ENCODE measurements around the gene CTNNA3. TPM values are rescaled to one million over a fixed set of nuclear protein-coding genes. Genes with fewer than 3 reads are reported as not detected.
A peak's percentile ranks its signal among the peaks of the same experiment; 100 is the strongest.

The CTNNA3 gene
- total RNA-seq, 1 donor from 2014 or later = 6.9 TPM

DNA sequence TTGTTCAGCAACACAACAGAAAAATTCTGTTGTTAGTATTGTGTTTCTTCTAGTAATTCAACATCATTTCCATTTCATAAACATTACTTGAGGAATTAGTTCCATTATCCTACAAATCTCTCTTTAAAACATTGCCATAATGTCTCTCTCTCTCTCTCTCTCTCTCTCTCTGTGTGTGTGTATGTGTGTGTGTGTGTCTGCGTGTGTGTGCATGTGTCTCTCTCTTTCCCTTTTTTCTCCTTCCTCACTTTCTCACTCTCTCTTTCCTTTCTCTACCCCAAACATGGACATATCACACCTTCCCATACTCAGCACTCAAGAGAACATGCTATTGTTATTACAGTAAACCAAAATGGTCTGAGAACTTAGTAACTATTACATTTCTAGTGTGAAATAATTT, 753.6 kb downstream of the CTNNA3 start:
- DNase-seq (ENCODE audit: low read depth) = no peak

DNA sequence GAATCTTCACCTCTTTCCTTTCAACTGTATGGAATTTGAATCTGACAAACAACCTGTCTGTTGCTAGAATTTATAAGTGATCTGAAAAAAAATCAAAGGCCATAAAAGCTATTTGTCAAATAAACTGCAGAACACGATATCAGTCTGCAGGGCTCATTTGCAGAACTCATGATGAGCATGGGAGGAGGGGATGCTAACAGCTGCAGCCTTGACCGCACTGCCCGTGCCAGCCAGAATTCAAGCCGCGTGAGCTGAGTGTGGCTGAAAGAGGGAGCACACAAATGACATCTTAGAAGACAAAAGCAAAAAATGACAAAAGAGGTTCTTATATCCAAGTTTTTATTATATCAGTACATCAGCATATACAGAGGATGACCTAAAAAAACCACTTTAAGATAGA, 754.5 kb downstream of the CTNNA3 start:
- peak; percentile 84 for DNase-seq (ENCODE audit: low read depth)

DNA sequence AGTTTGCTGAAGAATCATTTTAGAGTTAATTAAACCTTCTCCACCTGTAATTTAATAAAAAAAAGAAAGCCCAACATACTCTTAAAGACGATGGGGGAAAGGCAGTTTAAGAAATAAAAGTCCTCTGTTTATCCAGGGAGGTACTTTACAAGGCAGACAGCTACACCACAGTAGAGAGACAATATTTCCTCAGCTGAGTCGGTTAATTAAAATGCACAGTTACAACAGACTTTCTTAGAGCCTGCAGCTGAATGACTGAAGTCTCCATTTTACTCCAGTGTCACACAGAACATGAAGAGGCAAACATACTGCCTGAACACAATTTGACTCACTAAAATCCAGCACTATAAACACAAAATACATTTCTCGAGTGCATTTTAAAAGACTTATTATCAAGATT, 755.0 kb downstream of the CTNNA3 start:
- DNase-seq (ENCODE audit: low read depth) = no peak

DNA sequence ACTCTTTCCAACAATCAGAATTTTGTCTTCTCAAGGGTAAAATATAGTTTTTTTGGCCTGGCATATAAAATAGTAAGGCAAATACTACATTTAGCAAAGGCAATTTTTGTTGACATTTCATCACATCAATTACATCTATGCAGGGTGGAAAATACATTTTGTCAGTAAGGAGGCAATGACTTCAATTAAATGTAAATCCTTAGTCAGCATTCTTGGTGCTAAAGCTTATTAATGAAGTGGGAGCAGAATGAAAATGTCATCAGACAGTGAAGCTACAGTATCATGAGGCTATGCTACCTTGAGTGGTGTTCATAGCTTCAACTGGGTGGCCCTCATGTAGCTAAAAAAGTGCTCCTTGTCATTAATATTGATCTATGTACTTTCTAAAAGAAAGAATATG, 761.3 kb downstream of the CTNNA3 start:
- DNase-seq (ENCODE audit: low read depth) = no peak

DNA sequence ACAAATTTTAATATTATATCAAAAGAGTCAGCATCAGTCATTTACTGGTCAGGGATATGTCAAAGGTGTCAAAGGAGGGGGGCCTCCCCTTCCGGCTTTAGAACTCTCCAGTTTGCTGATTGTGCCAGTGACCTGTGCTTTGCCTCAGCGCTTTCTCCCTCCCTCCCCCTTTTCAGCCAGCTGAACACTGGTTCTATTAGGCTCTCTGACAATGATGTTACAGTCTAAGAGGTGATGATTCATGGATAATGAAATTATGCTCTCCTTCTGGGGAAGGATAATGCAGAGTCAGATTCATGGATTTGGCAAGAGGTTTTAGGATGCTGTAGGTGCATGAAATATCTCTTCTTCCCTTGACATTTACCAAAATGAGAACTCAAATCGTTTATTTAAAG, 764.0 kb downstream of the CTNNA3 start:
- DNase-seq (ENCODE audit: low read depth) = no peak

DNA sequence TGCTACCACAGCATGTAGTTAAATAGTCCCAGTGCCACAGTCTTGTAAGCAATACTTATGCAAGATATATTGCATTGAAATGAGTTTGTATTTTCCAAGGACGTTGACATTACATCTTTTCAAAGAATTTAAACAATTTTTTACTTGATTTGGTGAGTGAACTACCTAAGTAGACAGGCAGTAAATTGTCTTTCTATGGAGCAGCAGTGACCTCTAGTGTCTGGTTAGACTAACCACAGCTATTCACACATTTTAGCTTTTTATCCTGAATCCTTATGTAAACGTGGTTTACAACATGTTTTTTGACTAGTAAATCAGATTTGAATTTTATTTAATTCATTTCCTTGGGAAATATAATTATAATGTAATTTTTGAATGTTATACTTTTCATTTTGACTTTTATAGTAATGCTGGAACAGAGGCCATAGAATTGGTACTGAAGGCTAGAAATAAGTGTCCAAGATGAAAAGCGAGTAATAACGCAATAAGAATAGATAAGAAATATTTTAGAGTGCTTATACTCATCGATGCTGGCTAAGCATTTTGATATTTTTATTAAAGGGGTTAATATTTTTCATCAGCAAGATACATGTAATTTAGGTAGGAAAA, 764.6 kb downstream of the CTNNA3 start:
- peak; percentile 65 for DNase-seq (ENCODE audit: low read depth)

DNA sequence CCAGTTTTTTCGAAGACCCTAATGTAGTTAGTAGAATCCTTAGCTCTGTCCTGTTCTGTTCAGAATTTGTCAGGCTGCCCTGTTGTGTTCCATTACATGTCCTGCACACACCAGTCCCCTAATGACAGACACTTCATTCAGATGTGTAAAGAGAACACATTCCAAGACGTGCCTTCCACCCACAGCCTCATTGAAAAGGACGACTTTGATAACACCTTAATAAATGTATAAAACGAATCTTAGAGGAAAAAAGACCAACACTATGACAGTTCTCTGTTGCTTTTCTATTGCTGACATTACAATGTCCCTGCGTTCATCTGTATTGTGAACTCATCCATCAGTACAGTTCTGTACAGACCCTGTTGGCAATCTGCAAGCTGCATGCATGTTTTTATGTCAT, 766.6 kb downstream of the CTNNA3 start:
- no peak for DNase-seq (ENCODE audit: low read depth)

DNA sequence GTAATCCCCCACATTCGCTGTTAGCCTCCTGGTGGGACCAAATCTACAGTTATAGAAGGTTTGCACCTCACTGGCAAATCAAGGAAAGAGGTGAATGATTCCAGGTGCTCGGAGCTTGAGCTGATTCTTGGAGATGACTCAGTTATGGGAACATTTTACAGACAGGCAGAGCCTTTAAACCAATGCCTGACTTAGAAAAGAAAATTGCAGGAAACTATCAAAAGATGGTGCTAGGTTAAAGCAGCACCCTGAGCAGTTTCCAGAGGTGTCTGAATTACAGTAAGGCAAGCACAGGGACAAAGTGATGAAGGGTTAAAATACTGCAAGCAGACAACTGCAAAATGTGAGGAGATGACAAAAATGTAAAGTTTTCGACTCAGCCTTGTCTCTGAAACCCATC, 767.2 kb downstream of the CTNNA3 start:
- DNase-seq (ENCODE audit: low read depth) = no peak

- peak; percentile 51 for DNase-seq (ENCODE audit: low read depth)
Measured at GRCh38 chr10:66927971-66928770, 767.8 kb downstream of the CTNNA3 start.

GRCh38 chr10:66927251-66927935, 768.6 kb downstream of the CTNNA3 start:
- DNase-seq (ENCODE audit: low read depth) = no peak

- DNase-seq (ENCODE audit: low read depth) = no peak
Measured at GRCh38 chr10:66926841-66927240, 769.2 kb downstream of the CTNNA3 start.

DNA sequence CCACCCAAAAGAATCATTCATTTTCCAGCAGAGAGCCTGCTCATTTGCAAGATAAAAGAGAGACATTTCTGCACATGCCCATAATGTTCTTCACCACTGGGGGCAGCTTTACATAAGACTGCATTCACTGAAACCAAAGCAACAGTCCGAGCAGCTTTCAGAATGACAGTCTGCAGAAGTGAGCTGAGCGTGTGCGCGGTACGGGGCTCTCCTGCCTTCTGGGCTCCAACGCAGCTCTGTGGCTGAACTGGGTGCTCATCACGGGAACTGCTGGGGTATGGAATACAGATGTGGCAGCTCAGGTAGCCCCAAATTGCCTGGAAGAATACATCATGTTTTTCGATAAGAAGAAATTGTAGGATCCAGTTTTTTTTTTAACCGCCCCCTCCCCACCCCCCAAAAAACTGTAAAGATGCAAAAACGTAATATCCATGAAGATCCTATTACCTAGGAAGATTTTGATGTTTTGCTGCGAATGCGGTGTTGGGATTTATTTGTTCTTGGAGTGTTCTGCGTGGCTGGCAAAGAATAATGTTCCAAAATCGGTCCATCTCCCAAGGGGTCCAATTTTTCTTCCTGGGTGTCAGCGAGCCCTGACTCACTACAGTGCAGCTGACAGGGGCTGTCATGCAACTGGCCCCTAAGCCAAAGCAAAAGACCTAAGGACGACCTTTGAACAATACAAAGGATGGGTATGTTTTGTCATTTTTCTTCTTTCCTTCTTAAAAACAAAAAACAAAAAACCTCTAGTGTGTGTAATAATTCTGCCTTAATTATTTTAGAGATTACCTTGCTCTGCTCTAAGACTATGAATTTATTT, 769.9 kb downstream of the CTNNA3 start, which contains the start of gene LRRTM3:
Gene LRRTM3 (plus strand): TSS at position 141 of the 820 bp plus-strand sequence.
- DNase-seq (ENCODE audit: low read depth) = peak; percentile 81

GRCh38 chr10:66925373-66925772, 770.6 kb downstream of the CTNNA3 start:
- DNase-seq (ENCODE audit: low read depth) = no peak

- DNase-seq (ENCODE audit: low read depth) = no peak
Measured at GRCh38 chr10:66924674-66925345, 771.2 kb downstream of the CTNNA3 start.

DNA sequence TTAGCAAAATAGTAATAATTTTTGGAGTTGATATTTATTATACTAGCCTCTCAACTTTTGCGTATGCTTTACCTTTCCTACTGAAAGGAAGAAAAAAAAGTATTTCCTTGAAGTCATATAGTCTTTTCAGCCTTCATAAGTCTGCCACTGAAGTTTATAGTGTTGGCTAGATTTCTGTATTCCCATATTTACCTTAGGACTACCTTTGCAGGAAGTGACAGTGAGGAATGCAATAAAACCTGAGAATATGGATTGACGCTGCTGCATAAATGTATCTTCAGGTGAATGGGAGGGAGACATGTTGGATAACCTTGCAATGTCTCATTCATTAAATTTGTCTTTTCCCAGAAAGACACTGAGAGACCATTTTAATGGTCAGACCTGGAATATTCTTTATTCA, 776.7 kb downstream of the CTNNA3 start:
- DNase-seq (ENCODE audit: low read depth) = no peak

DNA sequence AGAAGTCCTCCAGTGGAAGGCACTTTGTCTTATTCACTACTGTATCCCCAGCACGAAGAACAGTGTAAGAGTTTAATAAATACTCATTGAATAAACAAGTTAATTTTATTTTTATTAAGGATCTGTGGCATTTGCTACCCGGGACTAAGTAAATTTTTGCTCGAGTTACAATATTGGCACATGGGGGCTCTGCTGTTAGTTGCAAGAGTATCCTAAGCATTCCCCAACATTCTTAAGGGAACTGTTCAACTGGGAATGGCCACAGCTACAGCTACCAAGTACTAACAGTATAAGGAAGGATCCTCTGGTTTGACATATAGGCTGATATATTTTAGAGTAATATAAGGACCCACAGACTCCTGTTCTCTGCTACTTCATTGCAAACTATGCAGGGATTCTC, 778.9 kb downstream of the CTNNA3 start:
- DNase-seq (ENCODE audit: low read depth) = peak; percentile 15

- DNase-seq (ENCODE audit: low read depth) = no peak
Measured at GRCh38 chr10:66916030-66916429, 780.0 kb downstream of the CTNNA3 start.

DNA sequence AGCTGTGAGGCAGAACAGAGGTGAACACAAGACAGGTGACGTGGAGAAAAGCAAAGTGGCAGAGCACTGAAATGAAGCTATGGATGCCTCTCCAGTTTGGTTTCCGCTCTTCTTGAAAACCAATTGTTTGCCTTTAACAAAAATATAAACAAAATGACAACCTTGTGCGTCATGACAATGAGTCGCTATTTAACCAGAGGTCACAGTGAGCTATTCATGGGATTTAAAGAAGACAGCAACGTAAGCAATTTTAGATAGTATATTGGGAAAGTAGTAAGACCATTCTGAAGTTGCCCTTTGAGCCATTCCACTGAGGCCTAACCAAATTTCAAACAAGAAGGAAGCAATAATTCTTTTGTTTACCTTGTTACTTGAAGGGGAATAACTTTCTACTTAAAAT, 785.3 kb downstream of the CTNNA3 start:
- DNase-seq (ENCODE audit: low read depth) = no peak

GRCh38 chr10:66892871-66893270, 803.1 kb downstream of the CTNNA3 start:
- no peak for DNase-seq (ENCODE audit: low read depth)

DNA sequence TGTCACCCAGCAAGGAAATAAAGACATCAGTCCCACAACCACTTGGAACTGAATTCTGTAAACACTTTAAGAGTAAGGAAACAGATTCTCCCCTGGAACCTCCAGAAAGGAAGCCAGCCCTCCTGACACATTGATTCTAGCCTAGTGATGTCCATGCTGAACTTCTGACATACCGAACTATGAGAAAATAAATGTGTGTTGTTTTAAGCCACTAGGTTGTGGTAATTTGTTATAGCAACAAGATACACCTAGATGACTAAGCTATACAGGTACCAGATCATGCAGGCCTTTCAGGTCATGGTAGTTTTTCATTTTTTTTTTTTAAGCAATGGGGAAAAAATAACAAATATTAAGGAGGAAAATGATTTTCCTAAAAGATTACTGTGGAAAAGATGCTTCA, 807.8 kb downstream of the CTNNA3 start:
- no peak for DNase-seq (ENCODE audit: low read depth)

DNA sequence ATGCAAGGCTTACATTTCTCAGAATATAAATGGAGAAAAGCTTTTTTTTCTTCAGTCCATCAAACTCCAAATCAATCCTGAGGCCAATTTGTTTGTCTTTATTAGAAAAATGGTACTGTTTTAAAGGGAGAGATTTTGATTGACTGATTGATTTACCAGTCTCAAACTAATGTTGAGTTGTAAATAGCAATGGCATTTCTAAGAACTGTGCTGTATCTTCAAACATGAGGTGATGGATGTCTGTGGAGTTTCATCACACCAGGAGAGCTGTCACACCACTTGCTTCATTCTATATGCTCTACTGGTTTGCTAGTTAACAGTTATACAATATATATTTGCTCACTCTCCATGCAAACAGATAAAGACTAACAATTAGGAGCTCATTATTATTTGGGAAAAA, 809.1 kb downstream of the CTNNA3 start:
- no peak for DNase-seq (ENCODE audit: low read depth)
